Mesendoderm (in vitro differentiated cells): ENCODE measurements around the gene KIF17.

Experiments used
- DNase-seq: peaks from one replicate; pipeline ENCODE4 v3.0.0; 2013
- H2AK5ac ChIP-seq: 2 replicates; pipeline ENCODE4 v1.6.1; 2013; ENCODE audit warnings: low read length, inconsistent platforms
- H2BK120ac ChIP-seq: 2 replicates; pipeline ENCODE4 v1.6.1; 2013; ENCODE audit warnings: low read depth, mild to moderate bottlenecking, low read length, moderate library complexity, mixed read lengths
- H2BK15ac ChIP-seq: replicated peaks from 2 replicates; pipeline ENCODE4 v1.6.1; 2013; ENCODE audit warnings: low read depth, mild to moderate bottlenecking, moderate library complexity
- H2BK5ac ChIP-seq: 2 replicates; pipeline ENCODE4 v1.6.1; 2013; ENCODE audit warnings: low read length, inconsistent platforms
- H3K18ac ChIP-seq: 2 replicates; pipeline ENCODE4 v1.6.1; 2013; ENCODE audit warnings: mild to moderate bottlenecking, low read length, mixed read lengths
- H3K23ac ChIP-seq: one replicate; pipeline ENCODE4 v1.6.1; 2013; ENCODE audit warnings: low read length
- H3K27ac ChIP-seq: 2 replicates; pipeline ENCODE4 v1.5.1; 2013; ENCODE audit warnings: low read depth, mild to moderate bottlenecking, inconsistent platforms, low read length, moderate library complexity
- H3K27me3 ChIP-seq: 2 replicates; pipeline ENCODE4 v1.6.1; 2013; ENCODE audit warnings: low read length, control low read depth, mild to moderate bottlenecking, inconsistent platforms; ENCODE audit not compliant: insufficient read depth, poor library complexity
- H3K36me3 ChIP-seq: 2 replicates; pipeline ENCODE4 v1.6.1; 2013; ENCODE audit warnings: low read length, inconsistent platforms; ENCODE audit not compliant: control insufficient read depth, insufficient read depth
- H3K4ac ChIP-seq: one replicate; pipeline ENCODE4 v1.6.1; 2013; ENCODE audit warnings: low read depth, mild to moderate bottlenecking, low read length, moderate library complexity
- H3K4me1 ChIP-seq: 2 replicates; pipeline ENCODE4 v1.6.1; 2013; ENCODE audit warnings: low read depth, low read length, inconsistent platforms; ENCODE audit not compliant: control insufficient read depth
- H3K4me2 ChIP-seq: 2 replicates; pipeline ENCODE4 v1.6.1; 2013; ENCODE audit warnings: low read length
- H3K4me3 ChIP-seq: 2 replicates; pipeline ENCODE4 v1.5.1; 2013; ENCODE audit warnings: mild to moderate bottlenecking, low read length
- H3K56ac ChIP-seq: one replicate; pipeline ENCODE4 v1.6.1; 2013; ENCODE audit warnings: low read length
- H3K79me1 ChIP-seq: 2 replicates; pipeline ENCODE4 v1.6.1; 2013; ENCODE audit warnings: low read length, inconsistent platforms
- H3K79me2 ChIP-seq: 2 replicates; pipeline ENCODE4 v1.6.1; 2013; ENCODE audit warnings: mild to moderate bottlenecking, low read length; ENCODE audit not compliant: control insufficient read depth, insufficient read depth
- H3K9ac ChIP-seq: 2 replicates; pipeline ENCODE4 v1.6.1; 2013; ENCODE audit warnings: low read length, inconsistent platforms
- H4K5ac ChIP-seq: one replicate; pipeline ENCODE4 v1.6.1; 2013; ENCODE audit warnings: low read length
- H4K8ac ChIP-seq: one replicate; pipeline ENCODE4 v1.6.1; 2013; ENCODE audit warnings: low read depth, mild to moderate bottlenecking, control low read depth, low read length, moderate library complexity
- WGBS: extraction: QIAGEN DNeasy Blood & Tissue Kit; methylation state at CpG from one replicate; pipeline ENCODE4 v1.1.7; 2013; ENCODE audit warnings: low lambda C conversion rate, missing lambda C conversion rate; ENCODE audit not compliant: insufficient coverage; ENCODE audit errors: extremely low coverage; 5-methylcytosine and 5-hydroxymethylcytosine counted together

Gene KIF17

DNA sequence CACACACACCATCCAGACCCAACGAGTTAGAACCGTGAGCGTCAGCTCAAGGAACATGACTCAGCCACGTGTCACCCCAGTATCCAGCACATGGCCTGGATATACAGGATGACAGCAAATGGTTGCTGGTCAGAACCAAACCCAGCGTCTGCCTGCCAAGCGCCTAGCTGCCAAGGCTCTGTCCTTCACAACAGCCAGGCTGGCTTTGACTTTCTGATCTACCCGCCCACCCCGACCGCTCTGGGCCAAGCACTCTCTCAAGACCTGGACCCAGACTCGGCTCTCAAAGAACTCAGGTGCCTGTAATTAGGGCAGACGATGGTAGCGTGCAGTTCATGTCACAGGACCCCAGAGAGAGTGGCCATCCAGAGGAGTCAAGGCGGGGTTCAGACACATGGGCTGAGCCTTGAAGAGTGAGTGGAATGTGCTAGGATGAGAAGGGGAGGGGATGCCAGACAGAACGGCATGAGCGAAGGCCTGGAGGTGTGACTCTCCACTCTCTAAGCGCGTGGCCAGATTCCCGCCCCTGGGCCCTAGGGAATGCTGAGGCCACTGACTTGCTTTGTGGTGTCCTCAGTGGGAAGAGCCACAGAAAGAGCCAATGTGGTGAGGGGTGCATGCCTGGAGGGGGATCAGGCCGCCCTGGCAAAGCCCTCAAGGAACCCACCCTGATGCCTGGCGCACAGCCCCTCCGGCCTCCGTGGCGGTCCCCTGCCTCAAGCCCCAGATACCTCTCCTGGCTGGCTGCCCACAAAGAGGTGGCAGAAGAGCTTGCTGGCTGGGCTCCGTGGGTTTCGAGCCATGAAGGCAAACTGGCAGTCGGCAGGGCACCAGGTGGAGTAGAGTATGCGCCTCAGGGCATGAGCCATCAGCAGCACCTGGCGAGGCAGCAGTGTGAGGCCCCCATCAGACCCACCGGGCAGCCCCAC, 7.6 kb upstream of the KIF17 start:
- Histone ChIP-seq H3K79me1 (no peaks in the 10 kb centered on the region), H2BK15ac (no peak overlapping the region), H3K79me2 (no peaks in the 10 kb centered on the region), H3K9ac (no peak overlapping the region), H3K27me3 (peaks cover 4% of the 10 kb centered on the region), H3K23ac (no peak overlapping the region), H3K4me1 (no peaks in the 10 kb centered on the region), H3K27ac (no peak overlapping the region), H4K5ac (no peak overlapping the region), H3K4me2 (no peak overlapping the region), H3K36me3 (no peaks in the 10 kb centered on the region), H3K18ac (no peak overlapping the region), H2BK5ac (no peak overlapping the region), H3K4ac (no peak overlapping the region), H3K56ac (no peak overlapping the region), H3K4me3 (no peak overlapping the region), H2BK120ac (no peak overlapping the region), H4K8ac (no peak overlapping the region), H2AK5ac (no peak overlapping the region)
- no CpG with 5 or more reads among the region's 29 CpGs for WGBS
- DNase-seq: peak; percentile 44

- H3K79me1 ChIP-seq: no peaks in the 10 kb centered on the region
- H2BK5ac ChIP-seq: no peak overlapping the region
- H3K56ac ChIP-seq: no peak overlapping the region
- H3K9ac ChIP-seq: no peak overlapping the region
- H4K5ac ChIP-seq: no peak overlapping the region
- H3K4me3 ChIP-seq: no peak overlapping the region
- no peaks in the 10 kb centered on the region for H3K36me3 ChIP-seq
- DNase-seq: no peak
- H4K8ac ChIP-seq: no peak overlapping the region
- H3K4me1 ChIP-seq: no peaks in the 10 kb centered on the region
- H2AK5ac ChIP-seq: no peak overlapping the region
- no CpG with 5 or more reads among the region's 17 CpGs for WGBS
- H3K4me2 ChIP-seq: no peak overlapping the region
- H3K23ac ChIP-seq: no peak overlapping the region
- no peak overlapping the region for H3K4ac ChIP-seq
- H2BK120ac ChIP-seq: no peak overlapping the region
- no peak overlapping the region for H3K18ac ChIP-seq
- H3K27ac ChIP-seq: no peak overlapping the region
- H3K79me2 ChIP-seq: no peaks in the 10 kb centered on the region
- H3K27me3 ChIP-seq: peaks cover 2% of the 10 kb centered on the region
- H2BK15ac ChIP-seq: no peak overlapping the region
Measured at GRCh38 chr1:20724364-20725188, 6.8 kb upstream of the KIF17 start.

DNA sequence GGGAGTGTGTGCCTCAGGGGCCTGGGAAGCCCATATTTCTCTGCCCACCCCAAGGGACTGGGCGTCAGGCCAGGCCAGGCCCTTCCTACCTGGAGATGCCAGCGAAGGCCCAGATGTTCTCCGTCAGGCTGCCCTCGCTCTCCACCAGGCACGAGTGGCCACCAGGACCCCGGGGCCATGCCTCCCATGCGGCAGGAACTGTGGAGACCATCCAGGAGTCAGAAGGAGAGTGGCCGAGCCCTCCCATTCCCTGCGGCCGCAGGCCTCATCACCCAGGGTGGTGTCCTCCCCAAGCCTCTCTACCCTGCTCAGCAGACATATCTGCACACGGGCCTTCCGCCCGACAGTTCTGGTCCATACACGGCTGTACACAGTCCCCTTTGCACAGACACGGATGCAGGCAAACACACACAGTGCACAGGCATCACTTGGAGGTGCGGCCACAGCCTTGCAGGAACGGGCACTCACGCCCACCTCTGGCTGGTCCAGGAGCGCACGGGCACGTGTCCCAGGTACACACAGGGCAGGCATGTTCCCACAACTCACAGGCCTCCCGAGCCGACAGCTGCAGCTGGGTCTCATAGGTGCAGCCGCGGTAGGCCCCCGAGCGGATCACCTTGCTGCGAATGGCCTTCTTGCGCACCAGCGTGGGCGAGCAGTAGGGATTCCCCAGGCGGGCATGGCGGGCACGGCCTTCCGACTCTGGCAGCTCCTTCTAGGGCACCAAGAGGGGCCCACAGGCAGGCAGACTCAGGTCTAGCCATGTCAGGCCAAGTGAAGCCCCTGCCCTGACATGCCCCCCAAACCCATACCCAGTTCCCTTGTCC, 5.9 kb upstream of the KIF17 start:
- Histone ChIP-seq H3K4ac (no peak overlapping the region), H3K56ac (no peak overlapping the region), H3K4me1 (no peaks in the 10 kb centered on the region), H4K8ac (no peak overlapping the region), H4K5ac (no peak overlapping the region), H3K79me1 (no peaks in the 10 kb centered on the region), H2BK120ac (no peak overlapping the region), H3K18ac (no peak overlapping the region), H2AK5ac (no peak overlapping the region), H3K4me2 (no peak overlapping the region), H2BK5ac (no peak overlapping the region), H2BK15ac (no peak overlapping the region), H3K27me3 (no peaks in the 10 kb centered on the region), H3K27ac (no peak overlapping the region), H3K4me3 (no peak overlapping the region), H3K23ac (no peak overlapping the region), H3K9ac (no peak overlapping the region), H3K36me3 (no peaks in the 10 kb centered on the region), H3K79me2 (no peaks in the 10 kb centered on the region)
- WGBS: no CpG with 5 or more reads among the region's 35 CpGs
- DNase-seq: no peak

- Histone ChIP-seq H3K4ac (no peak overlapping the region), H2AK5ac (no peak overlapping the region), H3K56ac (no peak overlapping the region), H2BK120ac (no peak overlapping the region), H3K79me1 (no peaks in the 10 kb centered on the region), H4K5ac (no peak overlapping the region), H3K9ac (no peak overlapping the region), H3K18ac (no peak overlapping the region), H3K23ac (no peak overlapping the region), H3K79me2 (no peaks in the 10 kb centered on the region), H3K27me3 (no peaks in the 10 kb centered on the region), H3K36me3 (no peaks in the 10 kb centered on the region), H3K27ac (no peak overlapping the region), H3K4me1 (no peaks in the 10 kb centered on the region), H3K4me2 (no peak overlapping the region), H4K8ac (no peak overlapping the region), H2BK5ac (no peak overlapping the region), H2BK15ac (no peak overlapping the region), H3K4me3 (no peak overlapping the region)
- no peak for DNase-seq
- no CpG with 5 or more reads among the region's 4 CpGs for WGBS
Measured at GRCh38 chr1:20723159-20723536, 5.3 kb upstream of the KIF17 start.

- Histone ChIP-seq H3K79me1 (no peaks in the 10 kb centered on the region), H2BK120ac (no peak overlapping the region), H3K79me2 (no peaks in the 10 kb centered on the region), H4K5ac (no peak overlapping the region), H4K8ac (no peak overlapping the region), H3K4ac (no peak overlapping the region), H3K4me3 (no peak overlapping the region), H3K23ac (no peak overlapping the region), H3K27ac (no peak overlapping the region), H3K18ac (no peak overlapping the region), H3K9ac (no peak overlapping the region), H3K56ac (no peak overlapping the region), H3K27me3 (no peaks in the 10 kb centered on the region), H3K4me2 (no peak overlapping the region), H3K4me1 (no peaks in the 10 kb centered on the region), H3K36me3 (no peaks in the 10 kb centered on the region), H2AK5ac (no peak overlapping the region), H2BK5ac (no peak overlapping the region), H2BK15ac (no peak overlapping the region)
- DNase-seq: no peak
- WGBS: no CpG with 5 or more reads among the region's 29 CpGs
Measured at GRCh38 chr1:20721117-20722061, 3.6 kb upstream of the KIF17 start.
